T-helper 2 cell treated with Interferon-gamma antibody and Interleukin-4, amounts not matched to agents 100 ng/mL and 5 ng/mL, for 36 hours (primary cell): Measurements from ENCODE around the gene TNIK. TPM values are rescaled to one million over a fixed set of nuclear protein-coding genes. Genes with fewer than 3 reads are reported as not detected.

Experiments used
- intact Hi-C: fragments of 100-400 bp; cut with micrococcal nuclease; formaldehyde crosslinking; loops from one replicate; pipeline ENCODE4 v1.15.1; 2023
- total RNA-seq: library from RNA; stranded (reverse); gene quantifications from 2 replicates; pipeline ENCODE4 v1.2.3, GENCODE V29; 2022

Gene TNIK
- total RNA-seq, result 71.2 and 73.1 TPM in 2 replicates

DNA sequence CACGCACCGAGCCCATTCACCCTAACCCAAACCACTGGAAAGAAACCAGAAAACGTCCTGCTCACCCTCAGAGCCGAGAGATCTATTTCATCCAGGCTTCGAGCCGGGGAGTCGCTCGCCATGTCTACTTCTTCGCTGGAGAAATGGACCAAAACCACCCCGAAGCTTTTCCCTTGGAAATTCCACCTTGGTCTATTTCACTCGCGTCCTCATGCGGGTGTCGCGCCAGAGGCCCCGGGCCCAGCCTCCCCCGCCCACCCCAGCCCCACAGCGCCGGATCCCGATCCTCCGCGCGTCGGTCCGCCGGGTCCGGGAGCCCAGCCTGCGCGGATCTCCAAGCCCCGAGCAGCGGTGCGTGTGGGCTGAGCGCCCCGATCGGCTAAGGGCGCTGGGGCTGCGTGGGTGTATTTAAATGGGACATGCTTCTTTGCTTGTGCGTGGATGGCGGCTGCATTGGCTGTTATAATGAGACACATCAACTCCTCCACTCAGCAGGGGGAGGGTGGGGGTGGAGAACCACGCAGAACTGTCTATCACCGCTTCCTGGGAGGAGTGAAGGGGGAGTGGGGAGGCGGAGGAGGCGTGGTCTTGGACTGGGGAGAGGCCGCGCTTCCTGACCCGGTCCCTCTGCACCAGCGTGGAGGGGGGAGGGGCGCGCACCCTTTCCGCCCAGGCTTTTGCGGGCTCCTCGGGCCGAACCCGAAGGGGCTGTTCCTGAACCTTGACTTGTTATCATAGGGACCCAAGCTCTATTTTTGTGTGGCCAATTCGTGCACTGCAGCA, at the start of gene TNIK:
Gene TNIK, minus strand, starts transcription at position 464 of the 783 bp plus-strand sequence. Its CDS starts 342 bp downstream, at position 122.
- intact Hi-C loops, result loop anchor here (1.0 to 10.0 kb wide), 17 partner anchors 20 to 1693 kb away; partner anchors contain the start of genes ACTRT3, ECT2, EIF5A2 and RPL22L1

DNA sequence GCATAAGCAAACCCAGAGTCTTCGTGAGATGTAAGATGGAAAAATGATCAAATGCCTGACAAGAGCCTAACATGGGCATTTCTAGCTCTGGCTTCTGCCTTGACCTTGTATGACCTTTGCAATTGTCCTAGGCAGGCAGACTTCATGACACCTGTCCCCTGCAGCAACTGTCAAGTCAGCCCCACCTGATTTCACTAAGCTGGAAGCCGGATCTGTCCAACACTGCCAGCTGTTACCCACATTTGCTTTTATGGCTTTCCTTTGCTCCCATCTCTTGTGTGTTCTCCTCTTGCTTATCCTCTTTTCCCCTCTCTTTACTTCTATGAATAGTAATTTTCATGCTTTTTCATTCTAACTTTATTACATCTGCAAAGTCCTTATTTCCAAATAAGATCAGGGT, 48.5 kb upstream of the TNIK start:
- intact Hi-C loops, result no loop called here

DNA sequence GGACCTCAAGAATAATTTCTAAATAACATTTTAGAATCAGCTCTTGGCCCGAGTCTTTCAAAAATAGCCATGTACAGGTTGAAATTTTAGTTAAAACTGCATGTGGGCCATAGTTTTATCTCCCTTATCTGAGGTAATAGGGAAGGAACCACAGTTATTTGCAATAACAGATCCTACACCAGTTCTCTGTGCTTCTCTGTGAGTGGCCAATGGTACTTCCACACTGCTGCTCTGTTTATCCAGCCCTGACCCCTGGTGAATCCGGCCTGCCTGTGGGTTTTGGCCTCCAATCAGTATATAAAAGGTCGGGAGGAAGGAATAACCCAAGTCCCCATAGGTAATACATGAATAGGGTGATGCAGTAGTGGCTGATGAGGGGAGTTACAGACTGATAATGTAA, 48.0 kb upstream of the TNIK start:
- intact Hi-C loops, result no loop called here

DNA sequence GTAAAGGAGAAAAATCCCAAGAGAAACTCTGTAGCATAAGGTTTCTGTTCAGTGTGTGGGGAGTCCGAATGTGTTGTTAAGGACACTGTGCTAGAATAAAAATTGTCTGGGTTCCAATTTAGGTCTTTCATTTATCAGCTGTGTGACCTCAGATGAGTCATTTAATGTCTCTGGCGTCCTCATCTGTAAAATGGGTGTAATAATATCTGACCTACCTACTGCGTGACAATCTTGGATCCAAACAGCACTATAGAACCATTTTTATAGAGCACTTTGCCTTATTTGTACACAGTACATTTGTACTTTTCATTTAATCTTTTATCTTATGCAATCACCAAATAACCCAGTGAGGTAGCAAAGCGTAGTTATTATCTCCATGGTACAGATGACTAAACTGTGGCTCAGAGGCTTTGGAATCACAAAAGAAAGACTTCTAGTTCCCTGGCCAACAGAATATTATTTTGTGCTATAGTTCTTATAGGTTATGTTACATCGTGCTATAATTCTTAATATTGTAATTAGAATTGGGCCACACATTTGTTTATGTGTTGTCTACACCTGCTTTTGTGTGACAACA, 46.6 kb upstream of the TNIK start:
- intact Hi-C loops, result no loop called here

DNA sequence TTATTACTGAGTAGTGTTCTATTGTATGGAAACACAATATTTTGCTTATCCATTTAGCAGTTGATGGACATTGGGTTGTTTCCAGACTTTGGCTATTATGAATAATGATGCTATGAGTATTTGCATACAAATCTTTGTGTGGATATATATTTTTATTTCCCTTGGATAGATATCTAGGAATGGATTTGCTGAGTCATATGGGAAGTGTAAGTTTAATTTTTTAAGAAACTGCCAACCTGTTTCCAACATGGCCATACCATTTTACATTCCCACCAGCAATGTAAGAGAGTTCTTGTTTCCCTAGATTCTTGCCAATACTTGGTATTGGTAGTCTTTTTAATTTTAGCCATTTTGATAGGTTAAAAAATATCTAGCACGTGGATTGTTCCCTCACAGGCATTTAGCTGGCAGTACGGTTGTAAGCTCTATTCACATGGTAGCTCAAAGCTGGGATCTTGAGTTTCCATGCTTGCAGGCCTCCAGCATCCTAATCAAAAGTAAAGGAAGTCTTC, 45.7 kb upstream of the TNIK start:
- intact Hi-C loops, result no loop called here

DNA sequence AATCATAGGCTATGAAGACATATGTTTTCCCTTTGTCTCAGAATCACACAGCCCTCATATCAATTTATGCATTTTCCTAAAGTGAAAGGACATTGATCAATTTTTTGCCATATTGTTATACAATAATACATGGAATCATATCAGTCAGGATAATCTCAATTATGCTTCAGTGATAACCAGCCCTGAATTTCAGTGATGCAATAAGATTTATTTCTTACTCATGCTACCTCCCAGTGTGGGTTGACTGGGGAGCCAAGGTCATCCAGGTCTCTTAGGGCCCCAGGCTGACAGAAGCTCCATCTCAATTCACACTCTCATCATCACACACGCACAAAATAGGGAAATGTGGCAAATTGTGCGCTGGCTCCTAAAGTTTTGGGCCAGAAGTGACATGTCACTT, 44.2 kb upstream of the TNIK start:
- intact Hi-C loops, result no loop called here

DNA sequence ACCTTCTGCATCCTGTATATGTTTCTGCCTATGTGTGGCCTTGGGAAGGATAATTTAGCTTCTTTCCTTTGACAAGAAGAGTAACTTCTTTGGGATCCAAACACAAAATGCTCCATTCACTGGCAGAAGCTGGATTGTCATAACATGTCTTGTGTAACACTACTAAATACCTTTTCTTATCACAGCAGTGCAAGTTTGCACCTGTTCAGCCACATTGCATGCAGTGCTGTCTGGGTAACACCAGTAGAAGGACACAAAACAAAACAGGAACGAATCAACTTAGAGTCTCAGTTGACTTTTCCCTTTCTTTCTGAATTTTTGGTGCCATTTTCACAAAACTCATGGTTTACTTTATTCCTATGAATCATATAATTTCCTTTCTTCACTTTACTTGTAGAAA, 43.6 kb upstream of the TNIK start:
- intact Hi-C loops, result no loop called here

DNA sequence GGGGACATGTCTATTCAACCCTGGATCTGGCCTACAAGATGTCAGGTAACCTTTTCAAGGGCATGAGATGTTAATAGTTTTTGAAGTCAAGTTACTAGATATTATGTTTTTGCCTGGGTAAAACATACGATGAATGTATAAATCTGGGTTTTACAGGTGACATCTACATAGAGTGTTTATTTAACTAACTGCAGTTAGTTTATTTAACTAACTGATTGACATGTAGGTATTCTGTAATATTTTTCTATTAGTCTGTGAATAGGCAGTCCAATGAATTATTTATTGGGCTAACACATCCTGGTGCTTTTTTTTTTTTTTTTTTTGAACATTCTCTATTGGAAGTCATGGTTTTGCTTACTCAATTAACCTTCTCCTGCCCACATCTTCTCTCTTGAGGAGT, 38.7 kb upstream of the TNIK start:
- intact Hi-C loops, result loop anchor here (10.0 kb wide), 1 partner anchor 624 kb away; the partner anchor contains the start of gene RPL22L1

DNA sequence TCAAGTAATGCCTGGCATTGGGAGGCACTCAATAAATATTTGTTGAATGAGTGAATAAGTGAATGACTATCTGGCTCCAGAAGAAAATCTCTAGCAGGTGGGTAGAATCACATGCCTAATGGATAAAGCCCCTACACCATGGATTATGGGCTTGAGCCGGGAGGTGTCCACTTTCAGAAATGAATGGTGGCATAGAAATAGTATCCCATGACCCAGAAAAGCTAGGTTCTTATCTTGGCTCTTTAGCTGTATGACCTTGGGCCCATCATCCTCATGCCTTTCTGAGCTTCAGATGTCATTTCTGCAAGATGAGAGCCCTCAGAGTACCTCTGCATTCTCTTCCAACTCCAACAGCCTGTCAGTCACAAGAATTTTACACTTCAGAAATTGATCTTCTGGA, 37.3 kb upstream of the TNIK start:
- intact Hi-C loops, result loop anchor here (10.0 kb wide), 1 partner anchor 623 kb away; the partner anchor contains the start of gene RPL22L1

DNA sequence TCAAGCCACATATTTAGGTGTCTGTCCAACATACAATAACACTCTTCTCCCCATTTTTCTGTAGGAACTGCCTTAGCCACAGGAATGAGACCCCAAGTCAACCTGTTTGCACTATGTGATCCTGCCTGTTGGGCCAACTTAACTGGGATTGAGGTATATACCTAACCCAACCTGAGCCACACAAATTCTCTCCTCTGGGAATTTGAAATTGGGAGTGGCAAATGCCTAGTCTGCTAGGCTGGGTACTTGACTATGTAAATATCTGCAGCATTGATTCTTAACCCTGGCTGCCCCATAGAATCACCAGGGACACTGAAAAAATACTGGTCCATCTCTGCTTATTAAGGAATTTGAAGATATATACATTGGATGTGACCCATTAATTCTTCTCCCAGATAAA, 35.2 kb upstream of the TNIK start:
- intact Hi-C loops, result loop anchor here (10.0 kb wide), 1 partner anchor 621 kb away; the partner anchor contains the start of gene RPL22L1

DNA sequence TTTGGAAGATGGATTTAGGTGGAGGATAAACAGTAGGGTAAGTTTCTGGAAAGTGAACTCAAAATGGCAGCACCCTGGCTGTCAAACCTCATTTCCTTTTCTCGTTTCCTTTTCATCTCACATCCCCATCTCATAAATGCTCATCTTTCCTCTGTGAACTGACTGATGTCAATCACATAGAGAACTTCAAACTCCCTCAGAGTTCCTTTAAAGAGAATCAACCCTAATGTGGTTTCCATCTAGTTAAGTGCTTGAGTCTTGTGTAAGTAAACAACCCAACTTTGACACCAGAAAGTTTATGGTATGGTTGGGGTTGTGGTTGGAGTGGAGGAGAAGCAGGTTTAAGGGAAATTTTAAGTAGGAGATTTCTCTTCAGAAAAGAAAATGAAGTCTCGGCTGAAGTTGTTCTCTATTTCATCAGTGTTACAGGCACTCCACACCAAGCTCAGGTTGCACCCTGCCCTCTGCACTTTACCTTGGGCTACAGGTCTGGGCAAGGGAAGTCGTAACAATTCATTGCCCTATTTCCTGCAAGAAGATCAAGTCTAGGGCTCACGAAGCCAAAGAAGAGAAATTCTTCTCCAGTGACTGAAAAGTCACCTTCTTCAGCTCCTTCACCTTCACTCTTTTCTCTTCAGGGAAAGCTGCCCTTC, 34.4 kb upstream of the TNIK start:
- intact Hi-C loops, result loop anchor here (1.0 to 10.0 kb wide), 4 partner anchors 34 to 620 kb away; partner anchors contain the start of genes RPL22L1 and TNIK

DNA sequence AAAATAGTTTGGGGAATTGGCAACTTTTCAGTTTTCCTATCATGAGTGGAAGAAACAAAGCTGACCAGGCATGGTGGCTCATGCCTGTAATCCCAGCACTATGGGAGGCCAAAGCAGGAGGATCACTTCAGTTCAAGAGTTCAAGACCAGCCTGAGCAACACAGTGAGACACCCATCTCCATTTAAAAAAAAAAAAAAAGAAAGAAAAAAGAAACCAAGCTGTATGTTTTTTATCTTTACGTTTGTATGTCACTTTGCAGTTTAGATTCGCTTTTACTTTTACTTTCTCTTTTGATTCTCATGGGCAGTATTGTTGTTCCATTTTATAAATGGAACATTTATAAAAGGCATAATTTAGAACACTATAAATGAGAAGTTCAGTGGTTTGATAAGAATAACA, 31.2 kb upstream of the TNIK start:
- intact Hi-C loops, result loop anchor here (1.0 to 10.0 kb wide), 3 partner anchors 11 to 617 kb away; partner anchors contain the start of gene RPL22L1

DNA sequence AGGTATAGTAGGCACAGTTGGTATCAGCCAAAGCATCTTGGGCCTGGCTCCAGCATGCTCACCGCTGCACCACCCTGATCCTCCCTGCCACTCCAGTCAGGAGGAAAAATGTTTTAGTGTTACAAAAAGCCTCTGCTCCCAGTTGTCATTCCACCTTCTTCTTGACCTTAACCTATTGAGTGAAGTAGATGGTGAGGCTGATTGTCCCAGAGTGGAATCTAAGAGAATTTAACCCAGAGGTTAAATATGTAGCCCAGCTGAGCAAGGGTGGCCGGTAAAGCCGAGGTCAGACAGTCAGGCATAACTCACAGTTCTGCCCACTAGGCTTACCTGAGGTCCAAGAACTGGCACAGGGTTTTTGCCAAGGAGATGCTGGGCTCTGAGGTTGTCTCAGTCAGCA, 30.7 kb upstream of the TNIK start:
- intact Hi-C loops, result loop anchor here (1.0 to 10.0 kb wide), 3 partner anchors 11 to 616 kb away; partner anchors contain the start of gene RPL22L1

DNA sequence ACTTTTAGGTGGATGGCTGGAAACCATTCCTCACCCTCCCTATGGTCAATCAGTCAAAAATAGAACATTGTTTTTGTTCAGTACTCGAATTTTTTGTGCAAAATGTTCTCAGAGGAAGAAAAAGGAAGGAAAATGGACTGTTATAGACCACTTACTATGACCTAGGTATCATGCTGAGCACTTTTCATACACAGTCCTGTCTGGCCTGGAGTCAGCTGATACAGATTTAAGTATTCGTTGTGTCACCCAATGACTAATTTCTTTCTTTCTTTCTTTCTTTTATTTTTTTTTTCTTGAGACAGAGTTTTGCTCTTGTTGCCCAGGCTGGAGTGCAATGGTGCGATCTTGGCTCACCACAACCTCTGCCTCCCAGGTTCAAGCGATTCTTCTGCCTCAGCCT, 29.1 kb upstream of the TNIK start:
- intact Hi-C loops, result no loop called here

DNA sequence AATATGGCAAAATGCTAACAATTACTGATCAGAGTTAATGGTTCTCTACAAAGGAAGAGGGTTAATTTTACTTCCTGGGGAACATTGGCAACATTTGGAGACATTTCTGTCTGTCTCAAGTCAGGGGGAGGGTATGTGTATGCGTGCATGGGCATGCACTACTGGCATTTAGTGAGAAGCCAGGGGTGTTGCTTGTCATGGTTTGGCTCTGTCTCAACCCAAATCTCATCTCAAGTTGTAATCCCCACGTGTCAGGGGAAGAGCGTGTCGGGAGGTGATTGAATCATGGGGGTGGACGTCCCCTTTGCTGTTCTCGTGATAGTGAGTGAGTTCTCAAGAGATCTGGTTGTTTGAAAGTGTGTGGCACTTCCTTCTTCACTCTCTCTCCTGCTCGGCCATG, 28.3 kb upstream of the TNIK start:
- intact Hi-C loops, result no loop called here

DNA sequence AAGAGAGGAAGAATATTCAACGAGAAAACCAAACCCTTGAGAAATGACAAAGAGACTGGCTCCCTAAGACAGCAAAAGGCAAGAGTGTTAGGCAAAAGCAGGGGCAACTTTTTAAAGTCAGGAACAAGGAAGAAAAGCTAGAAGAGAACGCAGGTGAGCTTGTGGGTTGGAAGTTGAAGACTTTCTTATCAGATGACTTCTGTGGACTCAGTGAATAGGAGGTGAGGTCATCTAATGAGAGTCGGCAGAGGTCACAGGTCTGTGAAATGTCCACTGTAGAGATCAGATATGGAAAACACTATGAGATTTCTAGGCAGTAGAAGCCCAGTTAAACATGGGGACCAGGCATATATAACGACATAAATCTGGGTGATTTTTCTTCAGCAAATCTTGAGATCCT, 27.2 kb upstream of the TNIK start:
- intact Hi-C loops, result no loop called here

DNA sequence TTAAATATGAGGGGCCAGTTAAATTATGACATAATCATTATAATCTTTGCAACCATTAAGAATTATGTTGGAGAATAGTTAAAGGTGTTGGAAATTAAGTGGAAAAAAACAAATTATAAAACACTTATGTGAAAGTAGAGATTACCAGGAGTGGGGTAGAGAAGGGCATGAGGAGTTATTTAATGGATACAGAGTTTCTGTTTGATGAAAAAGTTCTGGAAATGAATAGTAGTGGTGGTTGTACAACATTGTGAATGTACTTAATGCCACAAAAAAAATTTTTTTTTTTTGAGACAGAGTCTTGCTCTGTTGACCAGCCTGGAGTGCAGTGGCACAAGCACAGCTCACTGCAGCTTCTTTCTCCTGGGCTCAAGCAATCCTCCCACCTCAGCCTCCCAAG, 25.1 kb upstream of the TNIK start:
- intact Hi-C loops, result no loop called here

DNA sequence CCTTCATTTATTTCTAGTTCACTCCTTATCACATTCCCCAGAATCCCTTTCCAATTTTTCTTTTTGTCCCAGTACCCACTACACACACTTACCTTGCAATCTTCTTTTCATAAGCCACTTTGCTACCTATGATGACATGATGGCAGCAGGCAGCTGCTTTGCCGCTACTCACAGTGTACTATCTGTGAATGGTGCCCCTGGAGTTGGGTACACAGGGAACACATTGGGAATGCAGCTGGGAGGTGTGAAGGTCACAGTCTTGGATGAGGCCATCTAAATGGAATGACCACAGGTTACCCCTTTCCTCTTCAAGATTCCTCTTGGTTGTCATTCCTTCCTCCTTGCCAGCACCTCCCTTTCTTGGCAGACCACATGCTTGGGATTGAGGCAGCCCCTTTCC, 20.8 kb upstream of the TNIK start:
- intact Hi-C loops, result no loop called here

DNA sequence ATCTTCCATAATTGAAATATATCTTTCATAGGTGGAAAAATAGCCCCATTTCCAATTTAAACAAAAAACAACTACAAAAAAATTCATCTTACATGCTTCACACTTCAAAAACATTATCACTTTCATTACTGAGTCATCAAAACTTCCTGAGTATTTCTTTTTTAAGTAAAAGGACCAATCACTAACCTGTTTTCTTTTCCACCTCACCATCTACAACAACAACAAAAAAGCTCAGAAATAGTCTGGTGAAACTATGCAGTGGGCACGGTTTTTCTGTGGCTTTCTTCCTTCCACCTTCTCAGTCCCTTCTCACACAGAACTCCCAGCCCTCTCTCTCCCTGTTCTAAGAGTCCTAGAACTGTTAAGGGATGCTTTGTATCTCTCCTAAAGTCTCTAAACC, 20.3 kb upstream of the TNIK start:
- intact Hi-C loops, result loop anchor here (1.0 kb wide), 2 partner anchors 11 to 20 kb away; partner anchors contain the start of gene TNIK

DNA sequence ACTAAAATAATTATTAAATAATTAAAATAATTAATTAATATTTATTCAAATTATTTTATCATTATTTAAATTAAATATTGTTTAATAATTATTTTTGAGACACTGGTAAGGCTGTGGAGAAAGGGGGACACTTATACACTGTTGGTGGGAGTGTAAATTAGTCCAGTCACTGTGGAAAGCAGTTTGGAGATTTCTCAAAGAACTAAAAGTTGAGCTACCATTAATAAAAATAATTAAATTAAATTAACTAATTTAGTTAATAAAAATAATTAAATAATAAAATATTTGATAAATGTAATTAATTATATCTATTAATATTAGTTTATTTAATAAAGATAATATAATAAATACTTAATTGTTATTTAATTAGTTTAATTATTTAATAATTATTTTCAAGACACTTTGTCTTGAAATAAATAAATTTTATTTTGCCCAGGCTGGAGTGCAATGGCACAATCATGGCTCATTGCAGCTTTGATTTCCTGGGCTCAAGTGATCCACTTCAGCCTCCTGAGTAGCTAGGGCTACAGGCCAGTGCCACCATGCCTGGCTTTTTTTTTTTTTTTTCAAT, 16.4 kb upstream of the TNIK start:
- intact Hi-C loops, result no loop called here

DNA sequence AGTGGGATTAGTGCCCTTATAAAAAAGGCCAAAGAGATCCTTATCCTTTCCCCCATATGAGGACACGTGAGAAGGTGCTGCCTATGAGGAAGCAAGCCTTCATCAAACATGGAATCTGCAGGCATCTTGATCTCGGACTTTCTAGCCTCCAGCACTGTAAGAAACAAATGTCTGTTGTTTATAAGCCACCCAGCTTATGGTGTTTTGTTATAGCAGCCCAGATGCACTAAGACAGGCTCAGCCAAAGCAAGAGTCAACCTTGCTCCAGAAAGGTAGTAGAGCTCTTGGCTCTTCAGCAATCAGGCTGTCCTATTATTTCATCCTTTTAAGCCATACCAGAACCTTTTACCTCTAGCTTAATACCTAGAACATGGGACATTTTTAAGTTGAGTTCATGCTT, 12.3 kb upstream of the TNIK start:
- intact Hi-C loops, result no loop called here
